HUES48 (cell line): ENCODE data around the gene PRRT1.
A peak's percentile ranks its signal among the peaks of the same experiment; 100 is the strongest.

ENCODE experiments used
- H3K27ac ChIP-seq: one replicate; pipeline ENCODE4 v1.7.0; 2013; ENCODE audit warnings: low read depth, low read length, inconsistent platforms
- H3K27me3 ChIP-seq: 2 replicates; pipeline ENCODE4 v1.6.1; 2013; ENCODE audit warnings: mild to moderate bottlenecking, low read length; ENCODE audit not compliant: control insufficient read depth, insufficient read depth
- H3K36me3 ChIP-seq: 2 replicates; pipeline ENCODE4 v1.6.1; 2013; ENCODE audit warnings: low read length; ENCODE audit not compliant: control insufficient read depth, insufficient read depth
- H3K4me1 ChIP-seq: 2 replicates; pipeline ENCODE4 v1.6.1; 2013; ENCODE audit warnings: mild to moderate bottlenecking, low read length; ENCODE audit not compliant: control insufficient read depth, insufficient read depth
- H3K4me3 ChIP-seq: 2 replicates; pipeline ENCODE4 v1.5.1; 2013; ENCODE audit warnings: mild to moderate bottlenecking, low read depth, low read length
- H3K9ac ChIP-seq: 2 replicates; pipeline ENCODE4 v1.6.1; 2013; ENCODE audit warnings: mild to moderate bottlenecking, low read depth, low read length, moderate library complexity
- H3K9me3 ChIP-seq: 2 replicates; pipeline ENCODE4 v1.6.1; 2013; ENCODE audit warnings: low read length; ENCODE audit not compliant: control insufficient read depth, insufficient read depth

The PRRT1 gene

GRCh38 chr6:32113386-32114352, 38.1 kb downstream of the PRRT1 start:
- Histone ChIP-seq H3K27ac (no peak overlapping the region), H3K36me3 (peaks cover 38% of the 10 kb centered on the region), H3K9ac (no peak overlapping the region), H3K27me3 (peaks cover 5% of the 10 kb centered on the region), H3K4me3 (no peak overlapping the region), H3K9me3 (no peaks in the 10 kb centered on the region), H3K4me1 (0 out of 2 replicates have a peak, but pooled peaks cover 2% of the 10 kb centered on the region)

DNA sequence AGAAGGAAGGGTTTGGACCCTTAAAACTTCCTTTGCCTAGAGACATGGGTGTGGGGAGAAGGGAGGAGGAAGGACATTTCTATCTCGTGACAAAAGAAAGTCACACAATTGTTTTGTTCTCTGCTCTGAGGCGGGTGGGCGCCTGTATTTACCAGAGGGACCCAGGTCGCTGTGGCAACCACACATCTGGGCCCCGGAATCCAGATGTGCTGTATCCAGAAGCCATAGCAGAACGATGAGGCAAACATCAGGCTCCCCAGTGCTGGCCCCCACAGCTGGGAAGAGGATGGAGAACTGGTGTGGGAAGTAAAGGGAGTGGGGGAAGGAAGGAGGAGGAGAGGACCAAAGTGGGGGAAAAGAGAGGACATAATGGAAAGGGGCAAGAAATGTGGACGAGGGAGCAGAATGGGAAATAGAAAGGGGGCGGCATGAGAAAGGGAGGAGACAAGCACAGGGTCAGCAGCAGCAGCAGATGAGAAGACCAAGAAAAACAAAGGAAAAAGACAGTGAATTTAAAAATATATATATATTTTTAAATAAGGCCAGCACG, 39.2 kb downstream of the PRRT1 start:
- H3K9me3 ChIP-seq = no peaks in the 10 kb centered on the region
- peaks cover 28% of the 10 kb centered on the region for H3K36me3 ChIP-seq
- H3K4me3 ChIP-seq = no peak overlapping the region
- H3K27me3 ChIP-seq = peaks cover 13% of the 10 kb centered on the region
- peaks cover 5% of the 10 kb centered on the region; the same call in 1 of the 2 replicates for H3K4me1 ChIP-seq
- no peak overlapping the region for H3K9ac ChIP-seq
- no peak overlapping the region for H3K27ac ChIP-seq

DNA sequence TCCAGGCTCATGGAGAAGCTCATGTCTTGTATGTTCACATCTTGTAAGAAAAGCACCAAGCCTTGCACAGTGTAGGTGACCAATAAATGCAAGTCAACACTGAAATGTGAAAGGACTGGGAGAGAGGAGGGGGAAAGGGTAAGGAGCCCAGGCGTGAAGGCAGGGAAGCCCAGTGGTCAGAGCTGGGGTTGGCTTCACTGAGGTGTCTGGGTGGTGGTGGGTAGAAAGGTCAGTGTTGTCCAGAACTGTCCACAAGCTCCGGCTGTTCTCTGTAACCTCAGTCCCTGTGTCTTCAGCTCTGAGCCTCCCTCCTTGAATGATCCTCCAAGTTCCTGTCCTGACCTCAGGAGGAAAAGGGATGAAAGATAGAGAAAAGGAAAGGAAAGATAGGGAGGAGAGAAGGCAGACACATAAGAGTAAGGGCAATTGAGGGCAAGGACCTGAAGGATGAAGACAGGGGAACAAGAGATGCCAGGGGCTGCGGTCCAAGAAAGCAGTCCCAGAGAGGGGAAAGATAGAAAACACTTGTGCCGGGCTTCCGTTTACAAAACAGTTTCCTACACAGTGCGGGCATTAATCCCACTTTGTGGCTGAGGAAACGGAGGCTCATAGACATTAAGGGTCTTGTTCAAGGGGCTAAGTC, 40.2 kb downstream of the PRRT1 start:
- Histone ChIP-seq H3K4me3 (no peak overlapping the region), H3K4me1 (peaks cover 5% of the 10 kb centered on the region; the same call in 1 of the 2 replicates), H3K36me3 (peaks cover 18% of the 10 kb centered on the region), H3K9me3 (no peaks in the 10 kb centered on the region), H3K27me3 (peaks cover 15% of the 10 kb centered on the region), H3K27ac (no peak overlapping the region), H3K9ac (no peak overlapping the region)

DNA sequence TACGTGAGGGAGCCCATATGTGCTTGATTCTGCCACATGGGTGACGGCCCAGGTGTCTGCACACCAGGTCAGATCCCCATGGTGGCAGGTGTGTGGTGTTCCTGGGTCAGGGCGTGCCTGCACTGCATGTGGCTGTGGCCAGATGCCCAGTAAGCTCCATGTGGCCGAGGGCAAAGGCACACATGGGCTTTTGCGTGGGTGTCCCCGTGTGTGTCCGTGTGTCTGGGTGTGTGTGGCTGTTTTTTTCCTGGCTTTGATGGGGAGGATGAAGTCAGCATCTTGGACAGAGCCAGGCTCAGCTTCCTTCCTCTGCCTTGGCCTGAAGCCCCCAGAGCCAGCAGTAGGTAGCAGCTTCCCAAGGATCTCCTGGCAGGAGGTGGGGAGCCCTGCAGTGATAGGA, 41.1 kb downstream of the PRRT1 start:
- H3K36me3 ChIP-seq = peaks cover 9% of the 10 kb centered on the region
- H3K27ac ChIP-seq = no peak overlapping the region
- H3K27me3 ChIP-seq = peaks cover 15% of the 10 kb centered on the region
- H3K4me3 ChIP-seq = no peak overlapping the region
- H3K9ac ChIP-seq = no peak overlapping the region
- peaks cover 5% of the 10 kb centered on the region; the same call in 1 of the 2 replicates for H3K4me1 ChIP-seq
- H3K9me3 ChIP-seq = no peaks in the 10 kb centered on the region

- no peak overlapping the region for H3K27ac ChIP-seq
- no peak overlapping the region for H3K9ac ChIP-seq
- H3K36me3 ChIP-seq = peaks cover 2% of the 10 kb centered on the region; the same call in 1 of the 2 replicates
- no peaks in the 10 kb centered on the region for H3K9me3 ChIP-seq
- H3K4me1 ChIP-seq = peaks cover 5% of the 10 kb centered on the region; the same call in 1 of the 2 replicates
- peaks cover 15% of the 10 kb centered on the region for H3K27me3 ChIP-seq
- no peak overlapping the region for H3K4me3 ChIP-seq
Measured at GRCh38 chr6:32109765-32110160, 42.0 kb downstream of the PRRT1 start.

- Histone ChIP-seq H3K4me3 (peak within 1 kb of the TSS; percentile 31; the same call in 1 of the 2 replicates), H3K4me1 (peaks cover 5% of the 10 kb centered on the region; the same call in 1 of the 2 replicates), H3K27ac (no peak within 1 kb of the TSS), H3K9me3 (no peaks in the 10 kb centered on the region), H3K27me3 (peaks cover 15% of the 10 kb centered on the region), H3K9ac (no peak within 1 kb of the TSS), H3K36me3 (no peaks in the 10 kb centered on the region)
Measured at GRCh38 chr6:32109114-32109764, 42.5 kb downstream of the PRRT1 start, which contains the start of gene TNXB. Gene TNXB (minus strand): TSS chr6:32109338. CDS start chr6:32098198, 11,140 bp downstream.

DNA sequence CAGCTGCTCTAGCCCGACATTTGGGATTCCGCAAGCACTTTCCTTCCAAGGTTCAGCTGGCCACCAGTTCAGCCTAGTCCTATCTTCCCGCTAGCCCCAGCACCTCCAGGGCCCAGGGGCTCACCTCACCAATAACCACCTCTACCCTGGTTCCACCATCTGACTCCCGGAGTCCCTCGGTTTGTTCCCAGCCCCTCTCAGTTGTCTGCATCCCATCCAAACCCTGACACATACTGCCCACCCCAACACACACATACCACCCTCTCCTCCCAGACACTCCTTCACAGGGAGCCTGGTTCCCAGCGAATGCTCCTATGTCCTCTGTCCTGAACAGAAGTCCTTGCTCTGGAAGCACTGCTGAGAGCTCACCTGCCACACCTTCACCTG, 43.0 kb downstream of the PRRT1 start:
- Histone ChIP-seq H3K9me3 (no peaks in the 10 kb centered on the region), H3K4me3 (peak overlapping the region; percentile 31; the same call in 1 of the 2 replicates), H3K27ac (no peak overlapping the region), H3K9ac (no peak overlapping the region), H3K27me3 (peaks cover 15% of the 10 kb centered on the region), H3K4me1 (peaks cover 5% of the 10 kb centered on the region; the same call in 1 of the 2 replicates), H3K36me3 (no peaks in the 10 kb centered on the region)

DNA sequence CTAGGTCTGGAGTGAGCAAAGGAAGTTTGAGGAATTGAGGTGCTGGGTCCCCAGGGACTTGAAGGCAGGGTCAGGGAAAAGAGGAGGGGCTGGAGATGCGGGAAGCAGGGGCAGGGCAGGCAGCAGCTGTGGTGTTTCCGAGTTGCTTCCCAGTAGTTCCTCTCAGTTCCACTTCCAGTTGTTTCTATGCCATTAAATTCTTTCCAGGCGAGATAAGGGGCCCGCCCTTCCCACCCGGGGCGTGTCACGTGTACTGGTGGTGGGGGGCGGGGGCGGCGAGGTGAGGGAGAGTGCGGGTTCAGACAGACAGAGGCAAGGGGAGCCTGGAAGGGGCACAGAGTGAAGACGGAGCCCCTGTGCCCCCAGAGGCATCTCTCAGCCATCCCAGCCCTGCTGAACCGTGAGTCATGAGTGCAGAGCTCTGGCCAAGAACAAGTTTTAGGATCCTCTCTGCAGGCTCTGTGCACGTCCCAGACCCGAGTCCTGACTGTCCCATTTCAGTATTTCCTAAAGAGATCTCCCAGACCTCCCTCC, 43.6 kb downstream of the PRRT1 start:
- no peaks in the 10 kb centered on the region for H3K36me3 ChIP-seq
- no peak overlapping the region for H3K9ac ChIP-seq
- H3K4me3 ChIP-seq = no peak overlapping the region
- H3K27me3 ChIP-seq = peaks cover 15% of the 10 kb centered on the region
- no peaks in the 10 kb centered on the region for H3K9me3 ChIP-seq
- H3K4me1 ChIP-seq = peaks cover 5% of the 10 kb centered on the region; the same call in 1 of the 2 replicates
- no peak overlapping the region for H3K27ac ChIP-seq

- no peak overlapping the region for H3K9ac ChIP-seq
- H3K27me3 ChIP-seq = peaks cover 15% of the 10 kb centered on the region
- H3K36me3 ChIP-seq = no peaks in the 10 kb centered on the region
- H3K4me1 ChIP-seq = peaks cover 5% of the 10 kb centered on the region; the same call in 1 of the 2 replicates
- H3K4me3 ChIP-seq = no peak overlapping the region
- no peak overlapping the region for H3K27ac ChIP-seq
- no peaks in the 10 kb centered on the region for H3K9me3 ChIP-seq
Measured at GRCh38 chr6:32107406-32107805, 44.3 kb downstream of the PRRT1 start.

GRCh38 chr6:32105433-32105832, 46.3 kb downstream of the PRRT1 start:
- Histone ChIP-seq H3K36me3 (no peaks in the 10 kb centered on the region), H3K9ac (no peak overlapping the region), H3K4me3 (no peak overlapping the region), H3K4me1 (peaks cover 5% of the 10 kb centered on the region; the same call in 1 of the 2 replicates), H3K27ac (no peak overlapping the region), H3K9me3 (no peaks in the 10 kb centered on the region), H3K27me3 (peaks cover 15% of the 10 kb centered on the region)
